HG03354 (cell line): Measurements from ENCODE around the gene SPTLC1.

Experiments
- ATAC-seq: cut with Tn5 transposase; IDR thresholded peaks from one replicate; pipeline ENCODE4 v1.9.1; 2021; ENCODE audit warnings: mild to moderate bottlenecking; ENCODE audit not compliant: unreplicated experiment, poor library complexity, severe bottlenecking

Gene SPTLC1

GRCh38 chr9:91995000-91995655, 120.1 kb downstream of the SPTLC1 start:
- ATAC-seq: no peak

- ATAC-seq: no peak
These were observed 120.8 kb downstream of the SPTLC1 start for GRCh38 chr9:91994422-91994821.

- ATAC-seq: no peak
These were observed 122.7 kb downstream of the SPTLC1 start for GRCh38 chr9:91992461-91993041.

DNA sequence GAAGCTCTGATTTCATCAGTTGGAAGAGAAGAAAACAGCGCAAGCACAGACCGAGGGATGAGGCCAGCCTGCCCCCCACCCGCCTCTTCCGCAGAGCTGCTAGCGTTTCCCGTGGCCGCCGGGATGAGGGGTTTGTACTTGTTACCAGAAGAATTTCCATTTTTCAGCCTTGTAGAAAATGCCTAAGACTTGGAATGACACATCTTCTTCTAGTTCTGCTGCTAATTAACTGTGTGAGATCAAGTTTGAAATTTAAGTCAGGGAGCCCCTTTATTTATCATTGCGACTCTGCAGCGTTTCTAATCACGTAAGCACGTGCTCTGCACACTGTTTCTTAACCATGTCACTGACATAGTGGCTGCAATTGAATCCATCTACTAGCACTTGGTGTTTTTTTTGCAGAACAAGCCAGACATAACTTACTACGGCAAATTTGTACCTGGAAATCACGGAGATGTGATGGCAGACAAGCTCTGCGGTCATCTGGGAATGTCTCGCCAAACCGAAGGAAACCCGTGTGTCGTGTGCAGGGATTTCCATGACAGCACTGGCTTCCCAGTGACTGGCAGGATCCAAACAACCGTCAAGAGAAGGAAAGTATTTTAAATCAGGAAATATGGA, 123.4 kb downstream of the SPTLC1 start:
- ATAC-seq: no peak

DNA sequence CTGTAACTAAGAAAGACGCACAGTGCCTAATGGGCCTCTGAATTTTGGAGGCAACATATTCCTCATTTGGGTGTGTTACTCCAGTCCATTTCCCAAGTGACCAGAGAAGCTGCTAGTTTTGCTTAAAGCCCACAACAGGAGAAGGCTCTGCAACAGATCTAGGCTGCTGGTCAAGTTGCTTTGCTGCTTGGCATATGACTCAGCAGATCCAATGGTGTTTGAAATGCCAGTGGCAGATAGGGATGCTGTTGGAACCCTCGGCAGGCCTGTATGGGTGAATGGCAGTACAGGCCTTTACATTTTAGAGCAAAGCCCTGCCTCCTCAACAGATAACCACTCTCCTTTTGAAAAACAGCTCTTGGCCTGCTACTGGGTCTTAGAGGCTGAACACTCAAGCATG, 129.0 kb downstream of the SPTLC1 start:
- ATAC-seq: no peak

DNA sequence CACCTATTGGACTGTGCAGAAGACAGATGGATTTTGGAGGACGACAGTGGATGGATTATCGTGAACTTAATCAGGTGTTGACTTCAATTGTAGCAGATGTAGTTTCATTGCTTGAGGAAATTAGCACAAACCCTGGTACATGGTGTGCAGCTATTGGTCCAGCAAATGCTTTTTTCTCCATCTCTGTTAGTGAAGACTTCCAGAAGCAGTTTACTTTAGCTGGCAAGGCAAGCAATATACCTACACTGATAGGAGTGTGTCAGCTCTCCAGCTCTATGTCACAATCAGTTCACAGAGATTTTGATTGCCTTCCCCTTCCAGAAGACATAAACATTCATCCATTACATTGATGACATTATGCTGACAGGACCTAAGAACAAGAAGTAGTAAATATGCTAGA, 129.5 kb downstream of the SPTLC1 start:
- ATAC-seq: no peak
